ENCODE measurements around the gene NEURL1. TPM values are rescaled to one million over a fixed set of nuclear protein-coding genes. Genes with fewer than 3 reads are reported as not detected.
"Not testable (repeated sequence)": the region's sequence is repeated elsewhere in the genome, so short reads cannot be mapped to it uniquely, and the experiment has no call there.

The NEURL1 gene
- total RNA-seq, 1 experiment from 2014 or later = 0.72 TPM

DNA sequence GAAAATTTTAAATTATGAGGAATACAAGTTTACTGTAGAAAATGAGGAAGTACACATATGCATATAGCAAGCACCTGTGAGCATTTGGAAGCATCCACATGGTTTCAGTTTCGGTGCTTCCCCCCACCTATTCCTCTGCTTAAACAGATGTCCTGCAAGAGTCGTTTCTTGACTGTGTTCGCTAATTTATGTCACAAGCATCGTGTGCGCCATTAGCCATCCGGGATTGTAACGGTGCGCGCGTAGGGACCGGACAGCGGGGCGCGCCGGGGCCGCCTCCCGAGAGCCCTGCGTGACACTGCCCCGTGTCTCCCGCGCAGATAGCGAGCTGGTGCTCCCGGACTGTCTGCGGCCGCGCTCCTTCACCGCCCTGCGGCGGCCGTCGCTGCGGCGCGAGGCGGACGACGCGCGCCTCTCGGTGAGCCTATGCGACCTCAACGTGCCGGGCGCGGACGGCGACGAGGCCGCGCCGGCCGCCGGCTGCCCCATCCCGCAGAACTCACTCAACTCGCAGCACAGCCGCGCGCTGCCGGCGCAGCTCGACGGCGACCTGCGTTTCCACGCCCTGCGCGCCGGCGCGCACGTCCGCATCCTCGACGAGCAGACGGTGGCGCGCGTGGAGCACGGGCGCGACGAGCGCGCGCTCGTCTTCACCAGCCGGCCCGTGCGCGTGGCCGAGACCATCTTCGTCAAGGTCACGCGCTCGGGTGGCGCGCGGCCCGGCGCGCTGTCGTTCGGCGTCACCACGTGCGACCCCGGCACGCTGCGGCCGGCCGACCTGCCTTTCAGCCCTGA lies 90.9 kb downstream of the NEURL1 start:
- DNase-seq (ENCODE audit: low spot score) = no peak

DNA sequence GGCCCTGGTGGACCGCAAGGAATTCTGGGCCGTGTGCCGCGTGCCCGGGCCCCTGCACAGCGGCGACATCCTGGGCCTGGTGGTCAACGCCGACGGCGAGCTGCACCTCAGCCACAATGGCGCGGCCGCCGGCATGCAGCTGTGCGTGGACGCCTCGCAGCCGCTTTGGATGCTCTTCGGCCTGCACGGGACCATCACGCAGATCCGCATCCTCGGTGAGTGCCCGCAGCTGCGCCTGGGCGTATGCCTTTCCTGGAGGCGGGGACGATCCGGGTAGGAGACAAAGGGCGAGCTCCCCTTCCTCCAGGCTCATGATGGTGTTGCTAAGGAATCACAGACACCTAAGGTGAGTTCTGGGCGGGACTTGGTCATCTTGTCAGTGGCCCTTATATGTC lies 91.5 kb downstream of the NEURL1 start:
- no peak for DNase-seq (ENCODE audit: low spot score)

DNA sequence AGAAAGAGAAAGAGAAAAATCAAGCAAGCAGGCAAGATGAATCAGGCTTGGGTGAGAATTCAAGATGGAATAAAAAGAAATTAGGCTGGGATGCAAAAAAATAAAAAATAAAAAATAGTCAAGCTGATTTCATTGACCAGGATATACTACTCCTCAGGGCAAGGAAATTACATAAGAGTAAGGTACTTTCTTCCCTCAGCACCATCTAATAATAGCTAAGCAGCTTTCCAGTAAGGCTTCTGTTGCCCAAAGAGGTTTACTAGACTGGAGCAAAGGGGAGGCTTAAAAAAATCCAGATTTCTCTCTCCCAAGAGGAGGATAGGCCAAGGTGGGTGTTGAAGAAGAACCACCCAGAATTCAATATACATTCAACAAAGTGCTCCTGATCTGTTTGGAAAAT lies 93.6 kb downstream of the NEURL1 start:
- DNase-seq (ENCODE audit: low spot score) = no peak

DNA sequence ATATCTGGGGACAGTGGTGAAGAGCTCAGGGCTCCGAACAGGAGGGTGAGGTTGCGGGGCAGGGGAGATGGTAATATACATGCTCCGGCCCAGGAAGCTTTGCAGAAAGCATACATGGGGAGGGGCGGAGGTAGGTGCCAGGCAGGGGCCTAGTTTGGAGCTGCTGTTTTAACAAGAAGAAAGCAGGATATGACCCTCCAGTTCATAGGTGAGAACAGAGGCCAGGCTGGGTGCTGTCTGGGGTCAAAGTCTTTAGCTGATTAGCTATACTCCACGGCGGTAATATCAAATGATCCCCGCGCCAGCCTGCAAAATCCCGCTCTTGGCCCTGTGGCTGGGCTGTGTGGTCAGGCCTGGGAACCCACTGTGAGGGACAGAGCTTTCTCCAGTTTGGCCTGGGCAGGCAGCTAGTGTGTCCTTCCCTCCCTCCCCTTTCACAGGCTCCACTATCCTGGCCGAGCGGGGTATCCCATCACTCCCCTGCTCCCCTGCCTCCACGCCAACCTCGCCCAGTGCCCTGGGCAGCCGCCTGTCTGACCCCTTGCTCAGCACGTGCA lies 95.6 kb downstream of the NEURL1 start:
- no peak for DNase-seq (ENCODE audit: low spot score)

DNA sequence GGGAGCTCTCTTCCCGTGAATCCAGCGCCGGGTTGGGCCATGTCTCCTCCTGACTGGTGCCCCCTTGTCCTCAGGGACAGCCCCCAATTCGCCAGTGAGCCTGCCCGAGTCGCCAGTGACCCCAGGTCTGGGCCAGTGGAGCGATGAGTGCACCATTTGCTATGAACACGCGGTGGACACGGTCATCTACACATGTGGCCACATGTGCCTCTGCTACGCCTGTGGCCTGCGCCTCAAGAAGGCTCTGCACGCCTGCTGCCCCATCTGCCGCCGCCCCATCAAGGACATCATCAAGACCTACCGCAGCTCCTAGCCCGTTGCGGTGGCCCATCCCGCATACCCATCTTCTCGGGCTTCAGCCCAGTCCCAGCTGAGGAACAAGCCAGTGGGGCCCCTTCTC lies 96.6 kb downstream of the NEURL1 start:
- no peak for DNase-seq (ENCODE audit: low spot score)

DNA sequence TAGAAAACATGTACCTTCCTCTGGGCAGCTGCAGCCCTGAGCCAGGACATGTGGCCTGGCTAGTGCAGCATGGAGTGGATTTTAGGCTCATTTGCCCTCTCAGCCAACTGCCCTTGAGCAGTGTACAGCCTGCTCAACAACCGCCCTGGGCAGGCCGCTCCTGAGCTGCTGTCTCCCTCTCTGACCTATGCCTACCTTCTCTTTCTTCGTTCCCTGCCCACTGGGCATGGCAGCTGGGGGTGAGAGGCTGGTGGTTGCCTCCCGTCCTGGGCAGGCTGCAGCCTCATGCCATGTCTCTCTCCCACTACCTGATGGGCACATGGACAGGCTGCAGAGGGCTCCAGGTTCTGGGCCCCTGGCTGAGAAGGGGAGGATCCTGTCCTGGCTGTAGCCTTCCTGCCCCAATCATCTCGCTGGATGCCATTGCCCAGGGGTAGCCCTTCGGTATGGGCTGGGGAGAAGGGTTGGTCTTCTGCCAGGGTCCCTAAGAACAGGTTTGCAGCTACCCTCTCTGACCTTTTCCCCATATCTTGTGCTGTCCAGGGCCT lies 97.3 kb downstream of the NEURL1 start:
- no peak for DNase-seq (ENCODE audit: low spot score)

DNA sequence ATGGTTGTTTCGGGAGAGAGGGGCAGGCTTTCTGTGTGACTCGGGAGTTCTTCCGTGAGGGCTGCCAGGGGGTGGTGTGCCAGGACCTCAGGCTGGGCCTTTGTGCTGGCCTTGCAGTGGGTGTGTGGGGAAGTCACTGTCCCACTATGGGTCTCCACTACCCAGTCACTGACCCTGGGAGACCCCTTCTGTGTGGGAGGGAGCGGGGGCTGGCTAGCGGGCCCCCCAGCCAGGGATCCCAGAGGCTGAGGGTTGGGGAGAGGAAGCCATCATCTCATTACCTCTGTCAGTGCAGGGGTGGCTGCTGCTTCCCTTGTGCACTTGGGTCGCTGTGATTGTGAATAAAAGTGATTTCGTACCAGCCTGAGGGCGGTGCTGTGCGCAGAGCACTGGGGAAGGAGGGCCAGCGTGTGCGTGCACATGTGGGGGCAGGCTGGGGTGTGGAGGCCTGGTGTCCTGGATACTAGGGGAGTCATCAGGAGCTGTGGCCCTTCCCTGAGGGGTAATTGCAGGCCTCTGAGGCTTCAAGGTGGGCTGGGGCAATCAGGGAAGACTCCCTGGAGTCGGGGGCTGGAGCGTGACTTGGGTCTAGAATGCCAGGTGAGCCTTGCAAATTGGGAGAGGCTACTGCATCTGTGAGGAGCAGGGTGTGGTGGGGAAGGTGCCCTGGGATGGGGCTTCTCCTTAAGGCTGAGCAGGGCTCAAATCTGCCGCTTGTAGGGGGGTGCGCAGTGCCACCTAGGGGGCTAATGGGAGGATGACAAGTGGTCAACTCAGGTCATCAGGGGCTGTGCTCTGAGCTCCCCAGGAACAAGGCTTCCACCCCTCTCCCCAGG lies 98.9 kb downstream of the NEURL1 start:
- peak; percentile 36 for DNase-seq (ENCODE audit: low spot score)

DNA sequence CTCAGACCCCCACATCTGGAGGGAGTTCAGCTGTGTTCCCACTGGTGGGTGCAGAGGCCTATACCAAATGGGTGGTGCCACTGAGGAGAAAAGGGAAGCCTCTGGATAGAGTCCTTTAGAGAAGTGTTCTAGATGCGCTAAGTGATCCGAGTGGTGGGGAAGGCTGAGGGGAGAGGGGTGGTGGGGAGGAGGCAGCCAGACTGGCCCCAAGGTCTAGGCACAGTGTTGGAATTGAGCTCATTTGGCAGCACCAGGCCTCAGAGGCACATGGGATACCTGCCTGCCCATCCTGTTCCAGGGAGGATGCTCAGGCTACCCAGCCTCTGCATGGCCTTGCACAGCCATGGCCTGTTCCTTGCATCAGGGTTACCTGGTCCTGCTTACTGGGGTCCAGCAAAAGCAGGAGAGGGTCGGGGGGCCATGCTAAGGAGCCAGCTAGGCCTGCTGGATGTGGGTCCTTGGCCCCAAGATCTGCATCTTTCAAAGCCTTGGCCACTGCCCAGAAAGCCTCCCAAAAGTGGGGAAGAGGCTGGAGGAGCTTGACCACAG lies 99.6 kb downstream of the NEURL1 start:
- no peak for DNase-seq (ENCODE audit: low spot score)

DNA sequence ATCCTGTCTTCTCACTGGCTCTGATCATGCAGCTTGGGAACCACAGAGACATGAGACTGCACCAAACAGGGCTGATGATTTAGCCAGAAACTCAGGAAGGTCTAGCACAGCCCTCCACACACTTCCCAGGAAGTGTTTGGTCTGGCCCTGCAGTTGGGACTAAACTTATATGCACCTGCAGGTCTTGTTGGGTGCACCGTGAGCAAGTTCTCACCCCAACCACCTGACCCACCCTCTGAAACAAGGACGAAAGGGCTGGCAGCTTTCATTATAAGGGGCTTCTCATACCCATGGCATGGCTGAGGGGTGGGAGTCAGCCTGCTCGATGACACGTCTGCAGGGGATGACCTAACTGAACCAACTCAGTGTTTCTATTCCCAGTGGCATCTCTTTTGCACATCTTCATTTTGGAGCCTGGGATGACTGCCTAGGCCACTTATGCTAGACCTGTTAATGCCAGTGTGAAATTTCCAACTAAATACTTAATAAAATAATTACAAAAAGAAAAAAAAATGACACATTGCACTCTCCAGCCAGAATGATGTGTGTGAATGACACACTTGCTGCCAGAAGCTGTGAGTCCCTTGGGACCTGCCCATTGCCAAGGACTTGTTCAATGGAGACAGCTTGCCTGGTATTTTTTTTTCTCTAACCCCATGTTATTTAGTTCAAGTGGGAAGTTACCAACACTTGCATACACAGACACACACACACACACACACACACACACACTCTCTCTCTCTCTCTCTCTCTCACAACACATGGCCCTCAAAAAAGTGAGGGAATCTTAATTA lies 102.6 kb downstream of the NEURL1 start:
- DNase-seq (ENCODE audit: low spot score) = no peak

DNA sequence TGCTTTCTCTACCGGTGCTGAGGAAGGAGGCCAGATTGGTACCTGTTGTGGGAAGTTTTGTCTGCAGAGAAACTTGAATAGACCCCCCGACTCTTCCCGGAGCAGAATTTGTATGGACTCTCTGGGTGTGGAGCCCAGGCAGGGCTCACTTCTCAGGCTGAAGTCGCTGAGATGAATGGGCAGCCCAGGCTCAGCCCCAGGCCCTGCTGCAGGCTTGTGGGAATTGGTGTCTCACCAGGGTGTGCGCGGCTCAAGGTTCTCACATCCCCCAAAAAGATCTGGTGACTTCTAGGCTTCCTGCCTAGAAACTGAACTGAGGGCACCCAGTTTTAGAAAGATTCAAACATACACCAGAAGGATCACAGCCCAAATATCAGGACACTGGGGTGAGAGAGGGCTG lies 103.5 kb downstream of the NEURL1 start:
- DNase-seq (ENCODE audit: low spot score) = no peak

DNA sequence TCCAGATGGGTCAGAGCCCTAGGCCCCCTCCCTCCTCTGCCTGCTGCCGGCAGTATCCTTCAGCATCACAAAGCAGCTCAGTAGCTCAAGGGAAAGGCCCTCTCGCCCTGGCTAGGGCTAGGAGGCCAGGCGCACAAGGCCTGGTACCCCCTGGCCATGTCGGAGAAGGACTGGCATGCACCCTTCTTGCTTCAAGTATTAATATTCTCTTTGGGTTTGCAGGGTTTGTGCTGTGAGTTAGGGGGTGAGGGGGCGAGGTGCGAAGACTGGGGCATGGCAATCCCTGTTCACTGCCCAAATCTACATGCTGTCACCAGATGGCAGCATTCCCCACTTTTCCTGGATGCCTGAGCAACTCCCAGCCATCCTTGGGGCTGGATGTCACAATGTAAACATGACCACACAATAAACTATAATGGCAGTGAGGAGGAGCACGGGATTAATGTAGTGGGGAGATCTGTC lies 105.2 kb downstream of the NEURL1 start:
- DNase-seq (ENCODE audit: low spot score) = peak; percentile 84

DNA sequence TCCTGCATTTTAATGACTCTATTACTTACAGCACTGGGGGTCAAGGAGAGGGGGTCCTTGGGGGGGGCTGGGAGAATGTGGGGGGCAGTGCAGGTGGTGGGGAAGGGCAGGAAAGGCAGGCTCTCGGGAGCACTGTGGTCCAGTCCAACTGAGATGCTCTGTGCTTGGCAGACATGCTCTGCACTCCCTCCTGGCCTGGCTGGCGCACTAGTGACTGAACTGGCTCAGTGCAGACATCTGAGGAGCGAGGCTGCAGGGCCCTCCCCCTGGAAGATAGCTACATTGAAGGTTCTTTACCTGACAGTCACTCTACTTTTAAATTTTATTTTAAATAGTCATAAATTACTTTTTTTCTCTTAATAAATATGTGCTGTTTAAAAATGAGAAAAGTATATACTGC lies 105.7 kb downstream of the NEURL1 start:
- no peak for DNase-seq (ENCODE audit: low spot score)

DNA sequence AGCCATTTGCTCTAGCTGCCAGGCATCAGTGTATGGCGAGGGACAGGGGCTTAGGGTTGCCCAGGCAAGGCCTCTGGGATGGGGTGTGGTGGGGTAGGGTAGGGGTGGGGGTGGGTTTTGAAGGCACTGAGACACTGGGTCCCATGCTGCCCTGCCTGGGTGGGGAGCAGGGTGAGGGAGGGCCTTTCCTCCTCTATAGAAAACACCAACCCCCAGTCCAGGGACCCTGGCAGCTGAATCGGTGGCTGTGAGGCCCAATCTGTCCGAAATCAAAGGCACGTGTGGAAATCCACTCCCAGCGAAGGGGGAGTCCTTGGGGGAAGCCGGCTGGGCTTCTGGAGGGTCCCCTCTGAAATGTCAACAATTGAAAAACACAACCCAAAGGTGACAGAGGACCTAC lies 106.4 kb downstream of the NEURL1 start:
- DNase-seq (ENCODE audit: low spot score) = no peak

DNA sequence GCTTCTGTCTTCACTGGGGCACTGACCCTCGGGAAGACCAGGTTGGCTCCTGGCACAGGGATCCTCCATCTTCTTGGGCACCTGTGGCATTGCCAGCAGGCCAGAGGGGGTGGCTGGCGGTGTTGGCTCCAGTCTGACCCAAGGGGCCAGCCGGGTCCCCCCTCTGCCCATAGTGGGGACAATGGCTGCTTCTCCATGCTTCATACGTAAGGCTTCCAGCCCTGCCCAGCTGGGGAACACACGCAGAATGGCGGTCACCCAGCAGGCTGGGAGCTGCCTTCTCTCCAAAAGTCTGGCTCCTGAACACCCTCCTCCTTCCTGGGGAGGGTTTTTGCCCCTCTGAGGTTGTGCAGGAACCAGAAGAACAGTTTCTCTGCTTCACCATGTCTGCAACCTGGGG lies 106.8 kb downstream of the NEURL1 start:
- no peak for DNase-seq (ENCODE audit: low spot score)

DNA sequence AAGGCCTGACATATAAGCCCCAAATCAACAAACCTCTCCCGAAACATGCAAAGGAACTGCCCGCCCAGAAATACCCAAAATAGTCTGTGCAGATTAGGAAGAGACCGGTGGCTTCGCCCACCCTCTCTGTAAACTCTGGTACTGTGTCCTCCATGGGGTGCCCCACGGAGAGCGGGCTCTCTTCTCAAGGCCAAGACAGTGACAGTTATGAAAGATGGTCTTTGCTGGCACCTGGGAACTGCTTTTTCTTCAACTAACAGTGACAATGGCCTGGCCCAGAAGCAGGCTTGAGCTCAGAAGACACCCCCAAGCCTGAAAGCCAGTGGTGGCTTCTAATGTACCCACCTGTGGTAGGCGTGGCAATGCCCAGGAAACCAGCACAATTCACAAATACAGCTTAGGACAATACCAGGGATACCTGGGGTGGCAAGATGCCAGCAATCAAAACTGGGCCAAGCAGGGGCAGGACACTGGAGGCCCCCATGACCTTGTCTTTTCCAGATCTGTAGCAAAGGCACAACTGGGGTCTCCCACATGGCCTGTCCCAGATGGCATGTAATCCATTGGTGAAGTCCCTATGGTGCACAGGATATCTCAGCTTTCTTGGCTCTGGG lies 107.6 kb downstream of the NEURL1 start:
- DNase-seq (ENCODE audit: low spot score) = no peak

DNA sequence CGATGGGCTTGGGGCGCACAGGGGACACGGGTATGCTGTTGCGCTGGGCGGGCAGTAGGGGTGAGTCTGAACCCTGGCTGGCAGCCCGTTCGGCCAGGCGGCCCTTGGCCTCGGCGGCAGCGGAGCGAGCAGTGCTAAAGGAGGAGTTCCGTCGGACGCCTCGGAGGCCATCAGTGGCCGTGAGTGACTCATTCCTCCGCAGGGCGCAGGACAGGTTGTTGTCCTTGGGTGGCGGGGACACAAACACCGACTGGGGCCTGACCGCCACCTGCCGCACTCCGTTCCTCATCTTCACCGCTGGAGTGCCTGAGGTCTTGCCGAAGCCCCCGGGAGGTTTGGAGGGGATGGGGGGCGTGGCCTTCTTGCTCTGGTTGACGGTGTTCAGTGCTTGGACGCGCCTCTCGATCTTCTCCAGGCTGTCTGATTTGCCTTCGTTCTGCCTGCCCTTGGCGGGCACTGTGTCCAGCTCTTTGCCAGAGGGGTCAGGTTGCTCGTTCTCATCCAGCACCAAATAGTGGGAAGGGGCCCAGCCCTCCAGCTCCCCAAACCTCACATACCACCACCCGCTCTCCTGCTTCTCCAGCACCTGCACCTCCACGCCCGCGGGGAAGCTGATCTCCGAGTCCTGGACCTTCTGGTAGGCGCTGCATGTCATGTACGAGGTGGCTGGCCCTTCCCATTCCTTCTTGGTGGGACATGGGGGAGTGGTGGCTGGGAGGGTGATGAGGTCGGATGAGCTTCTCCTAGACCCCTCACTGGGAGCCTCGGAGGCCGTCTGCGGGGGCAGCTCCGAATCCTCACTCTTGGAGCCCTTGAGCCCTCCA lies 108.7 kb downstream of the NEURL1 start:
- no peak for DNase-seq (ENCODE audit: low spot score)

DNA sequence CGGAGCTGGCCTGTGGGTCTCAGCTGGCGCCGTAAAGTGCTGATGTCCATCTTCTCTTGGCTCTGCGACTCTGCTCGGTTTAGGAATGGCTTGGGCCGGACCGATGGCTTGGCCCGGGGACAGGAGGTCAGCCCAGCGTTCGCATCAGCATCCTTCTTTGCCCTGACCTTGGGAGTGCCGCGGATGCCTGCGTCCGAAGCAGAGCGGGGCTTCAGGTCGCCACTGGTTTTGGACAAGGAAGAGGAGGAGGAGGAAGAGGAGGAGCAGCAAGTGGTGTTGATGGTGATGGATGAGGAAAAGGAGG lies 109.3 kb downstream of the NEURL1 start:
- no peak for DNase-seq (ENCODE audit: low spot score)

DNA sequence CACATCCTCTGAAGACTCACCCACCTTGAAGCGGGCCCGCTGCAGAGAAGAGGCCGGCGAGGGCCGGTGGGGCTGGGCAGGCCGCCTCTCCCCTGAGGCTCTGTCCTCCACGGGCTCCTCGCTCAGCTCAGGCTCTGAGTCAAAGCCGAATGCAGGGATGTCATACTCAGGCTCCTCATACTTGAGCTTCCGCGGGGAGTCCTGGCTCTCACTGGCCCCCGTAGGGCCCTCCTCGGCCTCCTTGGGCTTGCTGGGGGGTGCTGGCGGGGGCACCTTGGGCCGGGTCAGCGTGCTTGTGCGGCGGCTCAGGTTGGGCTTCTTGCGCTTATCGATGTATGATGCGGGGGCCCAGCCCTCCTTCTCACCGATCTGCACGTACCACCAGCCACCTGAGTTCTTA lies 109.9 kb downstream of the NEURL1 start:
- DNase-seq (ENCODE audit: low spot score) = no peak

DNA sequence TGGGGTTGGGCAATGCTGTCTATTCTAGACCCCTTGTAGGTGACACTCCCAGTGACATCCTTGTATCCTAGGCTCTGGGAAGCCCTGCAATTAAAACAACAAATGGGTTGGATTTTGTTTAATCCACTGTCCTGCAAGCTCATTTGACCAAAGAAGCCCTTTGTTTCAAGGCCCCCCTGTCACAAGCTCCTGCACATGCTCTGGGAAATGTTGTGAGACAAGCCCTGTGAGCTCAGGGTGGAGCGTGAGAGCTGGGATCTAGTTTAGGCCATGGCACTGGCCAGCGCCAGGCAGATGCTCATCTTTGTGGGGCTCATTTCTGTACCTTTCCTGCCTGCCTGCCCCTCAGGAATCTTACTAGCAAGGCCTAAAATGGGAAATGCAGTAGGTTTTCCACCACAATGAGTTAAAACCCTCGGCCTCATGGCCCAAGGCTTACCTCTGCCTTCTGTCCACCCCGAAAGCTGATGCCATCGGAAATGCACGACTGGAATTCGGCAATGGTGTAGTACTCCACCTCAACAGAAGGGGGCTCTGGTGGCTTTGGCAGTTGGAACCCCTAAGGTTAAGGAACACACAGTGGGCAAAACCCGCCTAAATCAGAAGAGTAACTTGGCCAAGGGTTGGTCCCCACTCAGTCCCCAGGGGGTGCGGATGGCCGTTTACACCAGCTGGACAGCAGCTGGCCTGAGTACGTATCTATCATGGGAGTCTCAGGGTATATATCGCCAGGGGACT lies 112.0 kb downstream of the NEURL1 start:
- no peak for DNase-seq (ENCODE audit: low spot score)

DNA sequence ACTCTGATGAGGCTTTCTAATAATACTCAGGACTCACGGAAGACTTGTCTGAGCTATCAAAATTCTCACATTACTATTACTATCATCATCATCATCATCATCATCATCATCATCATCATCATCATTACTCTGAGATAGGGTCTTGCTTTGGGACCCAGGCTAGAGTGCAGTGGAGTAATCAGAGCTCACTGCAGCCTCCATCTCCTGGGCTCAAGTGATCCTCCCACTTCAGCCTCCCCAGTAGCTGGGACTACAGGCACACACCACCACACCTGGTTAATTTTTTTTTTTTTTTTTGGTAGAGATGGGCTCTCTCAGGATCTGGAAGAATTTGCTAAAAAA lies 112.6 kb downstream of the NEURL1 start:
- DNase-seq (ENCODE audit: low spot score) = not testable (repeated sequence)
